Muscle of leg (tissue), 11 donors: ENCODE results near the gene METTL6. TPM values are rescaled to one million over a fixed set of nuclear protein-coding genes. Genes with fewer than 3 reads are reported as not detected.
A peak's percentile ranks its signal among the peaks of the same experiment; 100 is the strongest.
"Not testable (repeated sequence)": the region's sequence is repeated elsewhere in the genome, so short reads cannot be mapped to it uniquely, and the experiment has no call there.

Experiments
- DNase-seq: peaks from one replicate; pipeline ENCODE4 v3.0.0; 2013
- H3K27ac ChIP-seq: one replicate; pipeline ENCODE4 v1.5.1; 2013; ENCODE audit warnings: mild to moderate bottlenecking, low read length, control low read depth
- H3K27me3 ChIP-seq: one replicate; pipeline ENCODE4 v1.6.1; 2013; ENCODE audit warnings: low read length; ENCODE audit not compliant: control insufficient read depth, insufficient read depth
- H3K36me3 ChIP-seq: one replicate; pipeline ENCODE4 v1.6.1; 2013; ENCODE audit warnings: low read length; ENCODE audit not compliant: control insufficient read depth, insufficient read depth
- H3K4me1 ChIP-seq: one replicate; pipeline ENCODE4 v1.6.1; 2013; ENCODE audit warnings: low read length; ENCODE audit not compliant: control insufficient read depth, insufficient read depth
- H3K4me3 ChIP-seq: one replicate; pipeline ENCODE4 v1.5.1; 2013; ENCODE audit warnings: low read length, control low read depth
- H3K9me3 ChIP-seq: replicated peaks from 2 replicates; pipeline ENCODE4 v1.6.1; 2013; ENCODE audit warnings: low read depth, low read length; ENCODE audit not compliant: control insufficient read depth
- WGBS: methylation state at CpG from one replicate; pipeline ENCODE4 v1.1.5; 2013; ENCODE audit warnings: missing lambda C conversion rate; ENCODE audit not compliant: insufficient coverage; 5-methylcytosine and 5-hydroxymethylcytosine counted together
- polyA plus RNA-seq, 8 donors: library from polyadenylated mRNA; unstranded; fragments of 120-200 nt; gene quantifications; one replicate each; pipeline versions ENCODE4 v1.2.1 to v1.2.3, GENCODE V29; 2013; ENCODE audit warnings: inconsistent platforms in 1 of 8, low replicate concordance in 1 of 8; ENCODE audit not compliant: insufficient read length in 8 of 8, insufficient read depth in 1 of 8
- total RNA-seq: library from RNA; stranded (reverse); fragments of 120-200 nt; gene quantifications from one replicate; pipeline ENCODE4 v1.2.4, GENCODE V29; 2013

The METTL6 gene
- total and polyA plus RNA-seq, 9 donors: 12.8 to 26.6 (median 14.6) TPM

DNA sequence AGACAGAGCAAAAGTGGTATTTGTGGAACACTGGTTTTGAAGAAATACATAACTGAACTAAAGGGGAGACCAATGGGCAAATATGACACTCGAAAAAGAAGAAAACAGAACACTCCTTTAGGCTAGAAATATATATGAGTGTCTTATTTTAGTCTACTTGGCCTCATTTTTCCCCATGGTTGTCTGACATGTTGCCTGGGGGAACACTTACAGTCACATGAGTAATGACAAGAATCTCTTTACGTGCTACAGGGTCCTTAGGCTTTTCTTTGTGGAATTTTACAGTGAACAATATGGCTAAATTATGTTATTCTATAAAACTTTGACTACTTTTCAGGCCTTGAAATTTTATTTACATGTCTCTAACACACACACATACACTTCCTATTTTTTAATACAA lies 17.6 kb downstream of the METTL6 start:
- peaks cover 36% of the 10 kb centered on the region for H3K36me3 ChIP-seq
- H3K27me3 ChIP-seq: no peaks in the 10 kb centered on the region
- no peak for DNase-seq
- no peaks in the 10 kb centered on the region for H3K9me3 ChIP-seq
- no peaks in the 10 kb centered on the region for H3K4me1 ChIP-seq
- no CpG with 5 or more reads among the region's 2 CpGs for WGBS
- H3K4me3 ChIP-seq: no peak overlapping the region
- H3K27ac ChIP-seq: no peak overlapping the region

DNA sequence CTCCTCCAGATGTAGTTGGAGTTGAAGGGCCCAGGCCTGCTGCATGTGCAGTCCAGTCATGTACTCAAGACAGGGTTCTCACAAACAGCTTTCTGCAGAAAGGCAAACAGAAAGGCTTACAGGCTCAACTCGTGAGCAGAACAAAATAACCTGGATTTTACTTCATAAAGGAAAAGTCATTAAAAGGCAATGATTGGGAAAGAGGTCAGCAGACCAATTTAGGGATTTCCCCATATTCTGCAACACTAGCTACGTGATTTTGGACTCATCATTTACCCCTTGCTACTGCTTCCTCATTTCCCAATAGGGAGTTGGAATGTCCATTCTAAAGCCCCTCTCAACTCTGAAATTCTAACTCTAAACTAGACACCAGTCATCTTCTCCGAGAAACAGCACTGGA lies 18.1 kb downstream of the METTL6 start:
- no CpG with 5 or more reads among the region's 3 CpGs for WGBS
- H3K27ac ChIP-seq: no peak overlapping the region
- no peak for DNase-seq

DNA sequence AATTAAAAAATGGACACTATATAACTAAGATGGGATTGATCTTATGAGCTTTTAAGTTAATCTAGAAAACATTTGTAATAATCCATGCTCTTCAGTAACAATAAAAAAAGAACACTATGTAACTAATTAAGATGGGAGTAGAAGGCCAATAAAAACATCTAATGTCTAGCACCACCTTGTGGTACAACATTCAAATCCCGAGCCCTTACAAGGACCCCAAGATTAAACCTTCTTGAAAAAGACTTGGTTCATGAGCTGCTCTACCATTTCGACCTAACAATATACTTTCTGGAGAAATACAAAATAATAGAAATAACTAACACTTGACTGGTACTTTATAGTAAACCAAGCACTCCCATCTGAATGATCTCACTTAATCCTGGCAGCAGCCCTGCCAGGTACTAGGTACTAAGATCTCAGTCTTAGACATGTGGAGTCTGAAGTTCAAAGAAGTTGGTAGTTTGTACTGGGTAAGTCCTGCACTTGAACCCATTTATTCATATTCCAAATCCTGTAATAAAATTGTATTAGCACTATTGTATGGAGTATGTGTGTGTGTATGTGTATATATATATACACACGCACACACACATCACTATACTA lies 21.8 kb downstream of the METTL6 start:
- no peaks in the 10 kb centered on the region for H3K27me3 ChIP-seq
- H3K4me1 ChIP-seq: peaks cover 4% of the 10 kb centered on the region
- WGBS: no CpG with 5 or more reads among the region's 3 CpGs
- H3K27ac ChIP-seq: no peak overlapping the region
- no peaks in the 10 kb centered on the region for H3K9me3 ChIP-seq
- no peak overlapping the region for H3K4me3 ChIP-seq
- DNase-seq: peak; percentile 62
- H3K36me3 ChIP-seq: peaks cover 9% of the 10 kb centered on the region

More for the DNA sequence above, 18.1 kb downstream of the METTL6 start:
- Histone ChIP-seq H3K9me3 (no peaks in the 10 kb centered on the region), H3K36me3 (peaks cover 32% of the 10 kb centered on the region), H3K4me1 (no peaks in the 10 kb centered on the region), H3K27me3 (no peaks in the 10 kb centered on the region), H3K4me3 (no peak overlapping the region)

DNA sequence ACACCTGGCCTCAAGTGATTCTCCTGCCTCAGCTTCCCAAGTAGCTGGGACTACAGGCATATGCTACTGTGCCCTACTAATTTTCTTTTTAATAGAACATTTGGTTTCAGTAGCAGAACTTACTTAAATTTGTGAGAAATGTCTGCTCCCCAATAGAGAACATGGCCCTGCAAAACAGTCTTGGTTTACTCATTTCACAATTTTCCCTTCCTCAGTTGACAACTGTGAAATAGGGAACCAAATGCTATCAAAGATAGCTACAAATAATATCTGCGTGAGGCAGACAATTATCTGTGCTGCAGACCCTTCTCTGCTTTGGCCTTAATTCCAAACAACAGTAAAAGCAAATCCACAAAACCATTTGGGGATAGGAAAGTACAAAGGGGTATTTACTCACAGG lies 22.6 kb downstream of the METTL6 start:
- Histone ChIP-seq H3K4me1 (peaks cover 4% of the 10 kb centered on the region), H3K4me3 (no peak overlapping the region), H3K27me3 (no peaks in the 10 kb centered on the region), H3K36me3 (peaks cover under 1% of the 10 kb centered on the region), H3K9me3 (no peaks in the 10 kb centered on the region), H3K27ac (no peak overlapping the region)
- no CpG with 5 or more reads among the region's 1 CpG for WGBS
- no peak for DNase-seq

DNA sequence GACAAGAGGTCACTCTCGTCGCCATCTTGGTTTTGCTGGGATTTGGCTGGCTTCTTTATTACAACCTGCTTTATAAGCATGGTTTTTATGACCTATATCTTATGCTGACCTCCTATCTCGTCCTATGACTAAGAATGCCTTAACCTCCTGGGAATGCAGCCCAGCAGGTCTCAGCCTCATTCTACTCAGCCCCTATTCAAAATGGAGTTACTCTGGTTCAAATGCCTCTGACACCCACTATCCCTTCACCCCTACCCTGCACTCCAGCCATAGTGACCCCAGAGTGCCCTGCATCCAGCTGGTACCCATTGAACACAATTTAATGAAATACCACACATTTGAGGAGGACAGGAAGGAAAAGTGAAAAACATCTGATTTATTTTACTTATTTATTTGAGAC lies 23.4 kb downstream of the METTL6 start:
- H3K27me3 ChIP-seq: no peaks in the 10 kb centered on the region
- peaks cover 4% of the 10 kb centered on the region for H3K4me1 ChIP-seq
- no peak overlapping the region for H3K27ac ChIP-seq
- no peaks in the 10 kb centered on the region for H3K9me3 ChIP-seq
- no peak overlapping the region for H3K4me3 ChIP-seq
- DNase-seq: no peak
- H3K36me3 ChIP-seq: no peaks in the 10 kb centered on the region
- no CpG with 5 or more reads among the region's 3 CpGs for WGBS

DNA sequence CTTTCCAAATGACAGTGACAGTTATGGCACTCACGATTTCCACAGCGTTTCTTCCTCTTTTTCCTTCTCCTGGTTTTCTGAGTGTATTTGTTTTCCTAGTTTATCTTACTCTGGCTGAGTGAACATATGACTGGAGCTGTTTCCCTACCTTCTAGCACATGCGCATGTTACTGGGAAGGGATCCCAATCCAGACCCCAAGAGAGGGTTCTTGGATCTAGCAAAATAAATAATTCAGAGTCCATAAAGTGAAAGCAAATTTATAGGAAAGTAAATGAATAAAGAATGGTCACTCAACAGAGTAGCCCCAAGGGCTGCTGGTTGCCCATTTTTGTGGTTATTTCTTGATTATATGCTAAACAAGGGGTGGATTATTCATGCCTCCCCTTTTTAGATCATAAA lies 23.8 kb downstream of the METTL6 start:
- peak; percentile 93 for DNase-seq
- H3K27ac ChIP-seq: peak overlapping the region; percentile 59
- H3K27me3 ChIP-seq: no peaks in the 10 kb centered on the region
- no peaks in the 10 kb centered on the region for H3K36me3 ChIP-seq
- WGBS: no CpG with 5 or more reads among the region's 3 CpGs
- peaks cover 4% of the 10 kb centered on the region for H3K4me1 ChIP-seq
- H3K4me3 ChIP-seq: no peak overlapping the region
- no peaks in the 10 kb centered on the region for H3K9me3 ChIP-seq

DNA sequence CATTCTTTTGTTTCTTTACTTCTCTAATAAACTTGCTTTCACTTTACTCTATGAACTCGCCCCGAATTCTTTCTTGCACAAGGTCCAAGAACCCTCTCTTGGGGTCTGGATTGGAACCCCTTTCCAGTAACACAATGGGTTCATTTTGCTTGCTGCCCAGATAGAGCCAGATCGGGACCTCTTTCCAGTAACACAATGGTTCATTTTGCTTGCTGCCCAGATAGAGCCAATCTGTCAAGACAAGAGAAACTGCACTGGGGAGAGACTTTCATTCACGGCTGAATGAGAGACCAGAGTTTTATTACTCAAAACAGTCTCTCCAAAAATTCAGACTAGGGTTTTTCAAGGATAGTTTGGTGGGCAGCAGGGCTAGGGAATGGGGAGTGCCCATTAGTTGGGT lies 25.4 kb downstream of the METTL6 start:
- Histone ChIP-seq H3K36me3 (no peaks in the 10 kb centered on the region), H3K4me1 (peaks cover 4% of the 10 kb centered on the region)
- WGBS: no CpG with 5 or more reads among the region's 4 CpGs

DNA sequence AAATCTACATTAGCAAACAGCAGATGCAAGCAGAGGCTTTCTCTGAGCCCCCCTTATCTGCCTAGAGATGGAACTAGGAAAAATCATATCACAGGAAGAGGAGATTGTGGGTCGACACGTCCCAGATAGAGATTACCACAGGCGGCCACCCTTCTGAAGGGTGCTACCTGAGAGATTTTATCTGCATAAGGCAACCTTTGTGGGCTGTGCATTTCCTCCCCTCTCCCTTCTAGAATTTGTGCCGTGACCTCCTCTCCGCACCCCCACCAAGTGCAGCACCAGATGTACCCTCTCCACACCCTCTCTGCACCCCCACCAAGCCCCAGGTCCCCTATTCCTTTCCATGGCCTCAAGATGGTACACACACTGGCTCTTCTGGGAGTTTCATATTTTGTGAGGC lies 27.4 kb downstream of the METTL6 start:
- H3K27me3 ChIP-seq: no peaks in the 10 kb centered on the region
- WGBS: 79% methylated on average over 2 of the region's 5 CpGs
- H3K27ac ChIP-seq: no peak overlapping the region
- H3K9me3 ChIP-seq: peaks cover 6% of the 10 kb centered on the region
- H3K4me3 ChIP-seq: no peak overlapping the region
- H3K36me3 ChIP-seq: no peaks in the 10 kb centered on the region
- H3K4me1 ChIP-seq: peaks cover 4% of the 10 kb centered on the region
- DNase-seq: no peak

More for the DNA sequence above, 25.4 kb downstream of the METTL6 start:
- DNase-seq: no peak
- Histone ChIP-seq H3K9me3 (peaks cover 6% of the 10 kb centered on the region), H3K27me3 (no peaks in the 10 kb centered on the region), H3K27ac (no peak overlapping the region), H3K4me3 (no peak overlapping the region)

DNA sequence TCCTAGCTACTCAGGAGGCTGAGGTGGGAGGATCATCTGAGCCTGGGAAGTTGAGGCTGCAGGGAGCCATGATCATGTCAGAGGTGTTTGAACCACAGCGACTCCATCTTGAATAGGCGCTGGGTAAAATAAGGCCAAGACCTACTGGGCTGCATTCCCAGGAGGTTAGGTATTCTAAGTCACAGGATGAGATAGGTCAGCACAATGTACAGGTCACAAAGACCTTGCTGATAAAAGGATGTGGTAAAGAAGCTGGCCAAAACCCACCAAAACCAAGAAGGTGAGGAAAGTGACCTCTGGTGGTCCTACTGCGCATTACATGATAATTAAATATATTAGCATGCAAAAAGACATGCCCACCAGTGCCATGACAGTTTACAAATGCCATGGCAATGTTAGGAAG lies 28.6 kb downstream of the METTL6 start:
- H3K4me1 ChIP-seq, H3K4me3 ChIP-seq, DNase-seq, H3K9me3 ChIP-seq, H3K36me3 ChIP-seq, H3K27me3 ChIP-seq, H3K27ac ChIP-seq: not testable (repeated sequence)
- WGBS: 100% methylated on average over 2 of the region's 3 CpGs

DNA sequence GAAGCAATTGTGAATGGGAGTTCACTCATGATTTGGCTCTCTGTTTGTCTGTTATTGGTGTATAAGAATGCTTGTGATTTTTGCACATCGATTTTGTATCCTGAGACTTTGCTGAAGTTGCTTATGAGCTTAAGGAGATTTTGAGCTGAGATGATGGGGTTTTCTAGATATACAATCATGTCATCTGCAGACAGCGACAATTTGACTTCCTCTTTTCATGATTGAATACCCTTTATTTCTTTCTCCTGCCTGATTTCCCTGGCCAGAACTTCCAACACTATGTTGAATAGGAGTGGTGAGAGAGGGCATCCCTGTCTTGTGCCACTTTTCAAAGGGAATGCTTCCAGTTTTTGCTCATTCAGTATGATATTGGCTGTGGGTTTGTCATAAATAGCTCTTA lies 34.1 kb downstream of the METTL6 start:
- H3K9me3 ChIP-seq, H3K27me3 ChIP-seq, H3K36me3 ChIP-seq, DNase-seq, H3K27ac ChIP-seq, H3K4me1 ChIP-seq, H3K4me3 ChIP-seq: not testable (repeated sequence)
- no CpG with 5 or more reads among the region's 2 CpGs for WGBS

DNA sequence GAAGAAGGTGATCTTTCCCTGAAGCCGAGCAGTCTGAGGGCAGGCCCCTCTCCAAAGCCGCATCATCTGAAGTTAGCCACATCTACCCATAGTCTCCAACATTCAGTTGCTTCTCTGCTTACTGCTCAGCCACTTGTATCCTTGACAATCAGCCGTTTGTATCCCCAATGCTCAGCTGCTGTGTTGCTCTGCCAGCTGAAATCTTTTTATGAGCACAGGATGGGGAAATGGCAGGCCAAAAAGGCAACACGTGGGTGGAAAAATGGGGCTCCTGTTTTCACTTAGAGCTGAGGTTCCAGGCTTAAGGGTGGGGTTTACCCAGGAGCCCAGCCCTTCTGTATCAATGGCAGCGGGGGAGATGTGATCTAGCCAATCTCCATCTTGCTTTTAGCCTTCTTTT lies 36.3 kb downstream of the METTL6 start:
- Histone ChIP-seq H3K36me3 (no peaks in the 10 kb centered on the region), H3K4me1 (no peaks in the 10 kb centered on the region), H3K9me3 (peaks cover 10% of the 10 kb centered on the region), H3K4me3 (no peak overlapping the region), H3K27ac (no peak overlapping the region), H3K27me3 (no peaks in the 10 kb centered on the region)
- DNase-seq: no peak
- WGBS: 77% methylated on average over 3 of the region's 5 CpGs
